ENCODE data around the gene NECAB2.

GRCh38 chr16:83957296-83957855 is 10.7 kb upstream of the NECAB2 start:
- TF ChIP-seq CTCF (IDR thresholded peaks at IDR 0.05; ENCODE audit: poor library complexity, severe bottlenecking): no peak
- TF ChIP-seq REST (IDR thresholded peaks at IDR 0.05; ENCODE audit: borderline replicate concordance): no peak
- no peak for TF ChIP-seq SMC3 (conservative IDR thresholded peaks at IDR 0.05; ENCODE audit: poor library complexity)
- TF ChIP-seq RAD21 (conservative IDR thresholded peaks at IDR 0.05): no peak

Data from neural cell (in vitro differentiated cells).